Adipocyte (in vitro differentiated cells): ENCODE results near the gene TBL1X.
A peak's percentile ranks its signal among the peaks of the same experiment; 100 is the strongest.

Source experiments
- DNase-seq: peaks from one replicate; pipeline ENCODE4 v3.0.0-alpha.2; 2015; ENCODE audit warnings: low read depth
- H3K27me3 ChIP-seq: replicated peaks from 2 replicates; pipeline ENCODE4 v1.7.0; 2013; ENCODE audit warnings: mild to moderate bottlenecking, low read length, moderate library complexity; ENCODE audit not compliant: control insufficient read depth, insufficient read depth
- H3K36me3 ChIP-seq: 2 replicates; pipeline ENCODE4 v1.7.0; 2013; ENCODE audit warnings: low read length, mild to moderate bottlenecking, moderate library complexity; ENCODE audit not compliant: control insufficient read depth, insufficient read depth, severe bottlenecking
- H3K4me1 ChIP-seq: 2 replicates; pipeline ENCODE4 v1.7.0; 2013; ENCODE audit warnings: mild to moderate bottlenecking, low read length, moderate library complexity; ENCODE audit not compliant: control insufficient read depth, insufficient read depth
- H3K4me3 ChIP-seq: 2 replicates; pipeline ENCODE4 v1.7.0; 2013; ENCODE audit warnings: mild to moderate bottlenecking, low read length, moderate library complexity
- H3K9ac ChIP-seq: 2 replicates; pipeline ENCODE4 v1.7.0; 2013; ENCODE audit warnings: mild to moderate bottlenecking, low read length, moderate library complexity
- H3K9me3 ChIP-seq: 2 replicates; pipeline ENCODE4 v1.7.0; 2013; ENCODE audit warnings: mild to moderate bottlenecking, low read length, moderate library complexity; ENCODE audit not compliant: control insufficient read depth

TBL1X gene

DNA sequence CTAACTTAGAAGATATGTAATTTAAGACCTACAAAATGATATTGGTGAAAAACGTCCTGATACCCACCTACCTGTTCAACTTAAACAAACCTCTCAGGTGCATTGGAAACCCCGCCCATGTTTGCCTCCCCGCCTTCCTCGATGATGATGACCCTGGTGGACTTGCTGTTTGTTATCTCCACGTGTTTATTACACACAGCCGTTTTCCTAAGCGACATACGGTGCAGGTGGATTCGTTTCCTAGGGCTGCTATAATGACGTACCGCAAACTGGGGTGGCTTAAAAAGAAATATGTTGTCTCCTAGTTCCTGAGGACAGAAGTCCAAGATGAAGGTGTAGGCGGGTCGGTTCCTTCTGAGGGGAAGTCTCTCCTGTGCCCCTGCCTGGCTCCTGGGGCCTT, 190.1 kb downstream of the TBL1X start:
- Histone ChIP-seq H3K9ac (no peak overlapping the region), H3K27me3 (no peaks in the 10 kb centered on the region), H3K36me3 (no peaks in the 10 kb centered on the region), H3K4me1 (peaks cover 4% of the 10 kb centered on the region), H3K9me3 (no peaks in the 10 kb centered on the region), H3K4me3 (no peak overlapping the region)
- no peak for DNase-seq

DNA sequence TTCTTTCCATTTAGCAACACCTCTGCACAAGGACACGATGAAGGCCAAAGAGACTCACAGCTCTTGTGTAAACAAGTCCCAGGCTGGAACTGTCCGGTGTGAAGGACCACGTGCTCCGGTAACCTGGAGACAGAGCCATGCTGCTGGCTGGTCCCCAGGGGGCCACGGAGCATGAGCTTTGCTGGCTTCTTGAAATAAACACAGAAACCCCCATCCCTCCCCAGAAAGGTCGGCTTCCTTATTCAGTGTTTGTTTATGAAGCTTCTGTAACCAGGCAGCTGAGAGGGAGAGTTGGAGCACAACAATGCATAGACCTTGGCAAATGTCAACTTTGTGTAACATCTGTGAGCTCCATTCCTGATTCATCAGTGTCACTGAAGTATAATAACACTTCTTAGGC, 191.4 kb downstream of the TBL1X start:
- DNase-seq: no peak
- no peak overlapping the region for H3K4me3 ChIP-seq
- H3K9me3 ChIP-seq: no peaks in the 10 kb centered on the region
- H3K4me1 ChIP-seq: no peaks in the 10 kb centered on the region
- no peaks in the 10 kb centered on the region for H3K36me3 ChIP-seq
- H3K9ac ChIP-seq: no peak overlapping the region
- H3K27me3 ChIP-seq: no peaks in the 10 kb centered on the region

DNA sequence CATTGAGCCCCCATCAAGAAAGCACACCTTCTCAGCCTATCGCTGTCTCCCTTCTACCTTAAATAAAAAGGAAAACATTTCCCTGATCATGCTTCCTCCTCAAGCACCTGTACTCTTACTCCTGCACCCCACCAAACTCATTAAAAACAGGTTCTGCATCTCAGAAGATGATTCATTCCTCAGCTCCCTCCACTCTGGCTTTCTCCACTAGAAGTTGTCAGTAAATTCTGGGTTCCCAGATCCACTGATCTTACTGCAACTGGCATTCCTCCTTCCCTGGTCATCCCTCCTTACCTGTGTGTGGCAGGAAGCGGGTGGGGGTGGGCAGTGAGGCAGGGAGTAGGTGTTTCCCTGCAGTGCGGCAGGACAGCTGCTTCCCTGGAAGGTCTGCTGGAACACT, 192.0 kb downstream of the TBL1X start:
- Histone ChIP-seq H3K9ac (no peak overlapping the region), H3K9me3 (no peaks in the 10 kb centered on the region), H3K4me1 (no peaks in the 10 kb centered on the region), H3K27me3 (no peaks in the 10 kb centered on the region), H3K36me3 (no peaks in the 10 kb centered on the region), H3K4me3 (no peak overlapping the region)
- DNase-seq: no peak

DNA sequence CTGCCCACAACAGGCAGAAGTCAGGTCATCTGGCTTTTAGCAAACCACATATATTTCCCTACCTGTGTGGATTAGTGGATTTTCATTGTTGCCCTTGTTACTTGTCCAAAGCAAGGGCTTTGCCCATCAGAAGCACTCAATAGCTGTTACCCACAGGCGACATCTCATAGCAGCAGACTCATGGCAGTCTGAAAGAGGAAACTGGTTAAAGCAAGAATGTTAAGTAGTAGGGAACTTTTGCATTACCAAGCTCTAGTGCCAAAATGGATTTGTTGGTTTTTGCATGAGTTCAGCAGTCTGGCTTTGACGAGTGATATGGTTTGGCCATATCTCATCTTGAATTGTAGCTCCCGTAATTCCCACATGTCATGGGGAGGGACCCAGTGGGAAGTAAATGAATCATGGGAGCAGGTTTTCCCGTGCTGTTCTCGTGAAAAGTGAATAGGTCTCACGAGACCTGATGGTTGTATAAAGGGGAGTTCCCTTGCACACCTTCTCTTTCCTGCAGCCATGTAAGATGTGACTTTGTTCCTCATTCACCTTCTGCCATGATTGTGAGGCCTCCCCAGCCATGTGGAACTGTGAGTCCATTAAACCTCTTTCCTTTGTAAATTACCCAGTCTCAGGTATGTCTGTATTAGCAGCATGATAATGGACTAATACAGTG, 192.9 kb downstream of the TBL1X start:
- Histone ChIP-seq H3K27me3 (no peaks in the 10 kb centered on the region), H3K36me3 (no peaks in the 10 kb centered on the region), H3K4me1 (no peaks in the 10 kb centered on the region), H3K4me3 (no peak overlapping the region), H3K9me3 (no peaks in the 10 kb centered on the region), H3K9ac (no peak overlapping the region)
- no peak for DNase-seq

DNA sequence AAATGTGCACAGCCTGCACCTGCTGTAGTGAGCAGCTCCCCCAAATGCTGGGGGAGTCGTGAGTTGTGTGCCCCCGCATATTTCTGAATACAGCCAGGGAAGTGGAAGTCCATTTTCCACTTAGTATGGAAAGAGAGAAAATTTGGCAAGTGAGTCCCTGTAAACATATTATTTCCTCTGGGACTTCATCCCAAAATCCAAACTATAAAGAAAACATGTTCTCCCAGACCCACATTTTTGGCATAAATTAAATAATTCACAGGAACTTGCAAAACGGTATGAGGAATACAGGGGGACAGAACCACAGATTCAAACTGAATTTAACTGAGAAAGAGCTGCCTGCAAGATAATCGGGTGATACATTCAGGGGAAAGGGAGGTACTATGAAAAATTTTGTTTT, 193.6 kb downstream of the TBL1X start:
- H3K4me1 ChIP-seq: no peaks in the 10 kb centered on the region

DNA sequence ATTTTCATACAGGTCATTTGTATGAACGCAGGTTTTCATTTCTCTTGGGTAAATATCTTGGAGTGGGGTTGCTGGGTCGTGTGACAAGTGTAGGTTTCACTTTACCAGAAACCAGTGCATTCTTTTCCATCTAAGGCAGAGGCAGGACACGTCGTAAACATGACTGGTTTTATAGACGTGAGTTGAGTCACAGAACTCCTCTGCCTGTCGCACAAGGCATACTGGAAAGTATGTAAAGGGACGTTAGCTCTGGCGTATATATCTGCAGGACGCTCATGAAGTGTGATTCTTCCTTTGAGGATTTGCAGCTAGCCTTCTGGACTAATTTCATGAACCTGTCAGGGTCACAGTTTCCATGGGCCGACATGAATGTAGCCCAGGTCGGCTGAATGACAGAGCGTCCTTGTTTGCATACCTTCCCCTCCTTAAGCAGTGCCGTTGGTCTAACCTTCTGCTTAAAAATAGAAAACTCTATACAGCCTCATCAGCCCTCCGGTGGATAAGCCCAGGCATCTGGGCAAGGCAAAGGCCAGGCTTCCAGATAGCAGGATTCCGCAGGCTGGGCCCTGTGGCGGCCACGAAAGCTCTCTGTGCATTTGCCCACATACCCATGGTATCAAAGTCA, 194.8 kb downstream of the TBL1X start:
- no peaks in the 10 kb centered on the region for H3K9me3 ChIP-seq
- no peaks in the 10 kb centered on the region for H3K4me1 ChIP-seq
- no peaks in the 10 kb centered on the region for H3K27me3 ChIP-seq
- H3K36me3 ChIP-seq: no peaks in the 10 kb centered on the region
- no peak for DNase-seq
- no peak overlapping the region for H3K9ac ChIP-seq
- H3K4me3 ChIP-seq: no peak overlapping the region

More for the DNA sequence above, 193.6 kb downstream of the TBL1X start:
- no peaks in the 10 kb centered on the region for H3K36me3 ChIP-seq
- no peaks in the 10 kb centered on the region for H3K9me3 ChIP-seq
- DNase-seq: no peak
- H3K4me3 ChIP-seq: no peak overlapping the region
- H3K9ac ChIP-seq: no peak overlapping the region
- H3K27me3 ChIP-seq: no peaks in the 10 kb centered on the region

DNA sequence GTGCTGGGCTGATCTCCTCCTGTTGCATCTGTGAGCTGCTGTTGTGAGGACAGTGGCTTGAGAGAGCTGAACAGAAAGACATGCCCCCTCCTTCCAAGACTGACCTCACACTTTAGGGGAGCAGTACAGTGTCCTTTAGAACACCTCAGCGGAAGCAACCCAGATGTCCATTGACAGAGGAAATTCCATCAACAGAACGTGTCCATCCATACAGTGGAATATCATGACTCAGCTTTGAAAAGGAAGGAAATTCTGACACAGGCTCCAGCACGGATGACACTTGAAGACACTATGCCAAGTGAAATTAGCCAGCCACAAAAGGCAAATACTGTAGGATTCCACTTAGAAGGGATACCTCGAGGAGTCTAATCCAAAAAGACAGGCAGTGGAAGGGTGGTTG, 197.3 kb downstream of the TBL1X start:
- no peaks in the 10 kb centered on the region for H3K4me1 ChIP-seq
- H3K4me3 ChIP-seq: no peak overlapping the region
- no peaks in the 10 kb centered on the region for H3K36me3 ChIP-seq
- H3K9ac ChIP-seq: no peak overlapping the region
- DNase-seq: peak; percentile 33
- no peaks in the 10 kb centered on the region for H3K27me3 ChIP-seq
- no peaks in the 10 kb centered on the region for H3K9me3 ChIP-seq

DNA sequence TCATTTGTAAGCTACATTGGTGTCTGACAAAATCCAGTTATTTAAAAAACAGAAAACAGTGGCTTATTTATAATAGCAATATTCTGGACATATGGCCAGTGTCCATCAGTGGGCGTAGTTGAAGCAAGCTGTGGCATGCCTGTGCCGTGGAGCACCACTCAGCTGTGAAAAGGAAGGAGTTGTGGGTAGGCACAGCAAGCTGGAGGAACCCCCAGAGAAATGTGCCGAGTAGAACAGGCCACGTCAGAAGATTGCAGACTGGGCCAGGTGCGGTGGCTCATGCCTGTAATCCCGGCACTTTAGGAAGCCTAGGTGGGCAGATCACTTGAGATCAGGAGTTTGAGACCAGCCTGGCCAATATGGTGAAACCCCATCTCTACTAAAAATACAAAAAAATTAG, 198.4 kb downstream of the TBL1X start:
- no peak overlapping the region for H3K9ac ChIP-seq
- H3K4me3 ChIP-seq: no peak overlapping the region
- no peaks in the 10 kb centered on the region for H3K27me3 ChIP-seq
- no peaks in the 10 kb centered on the region for H3K4me1 ChIP-seq
- no peaks in the 10 kb centered on the region for H3K9me3 ChIP-seq
- H3K36me3 ChIP-seq: no peaks in the 10 kb centered on the region
- no peak for DNase-seq

DNA sequence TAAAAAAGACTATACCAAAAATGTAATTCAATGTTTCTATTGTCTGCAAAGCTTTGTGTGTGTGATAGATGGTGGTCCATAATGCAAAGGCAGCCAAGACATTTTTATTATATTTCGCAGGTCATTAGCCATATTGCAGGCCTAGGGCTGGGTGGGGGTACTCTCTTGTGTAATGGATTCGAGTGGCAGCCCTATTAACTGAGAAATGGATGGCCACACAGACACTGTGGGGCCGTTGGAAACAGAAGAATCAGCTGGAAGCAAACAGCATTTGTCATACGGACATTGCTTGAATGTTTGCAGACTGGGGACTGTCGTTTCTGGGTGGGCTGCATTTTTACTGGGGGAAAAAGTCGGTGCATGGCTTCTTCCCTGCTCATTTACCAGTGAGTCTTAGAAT, 199.4 kb downstream of the TBL1X start:
- Histone ChIP-seq H3K4me1 (no peaks in the 10 kb centered on the region), H3K9me3 (no peaks in the 10 kb centered on the region), H3K9ac (no peak overlapping the region), H3K27me3 (no peaks in the 10 kb centered on the region), H3K4me3 (no peak overlapping the region), H3K36me3 (no peaks in the 10 kb centered on the region)
- no peak for DNase-seq

DNA sequence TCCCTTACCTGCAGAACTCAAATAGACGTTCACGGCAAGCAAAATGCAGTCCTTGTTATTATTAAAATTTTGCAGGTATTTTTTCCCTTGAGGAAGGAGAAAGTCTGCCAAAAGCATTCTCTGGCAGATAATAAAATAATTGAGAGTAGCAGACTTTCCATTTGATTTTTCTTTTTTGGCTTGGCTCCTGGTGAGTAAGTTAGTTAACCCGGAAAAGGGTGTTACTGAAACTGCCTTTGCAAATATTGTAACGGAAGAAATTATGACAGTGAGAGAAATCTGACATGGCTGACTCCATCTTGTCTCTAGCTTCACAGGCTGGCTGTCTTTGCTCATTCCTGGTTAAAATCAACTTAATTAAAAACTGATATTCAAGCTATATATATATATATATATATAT, 200.3 kb downstream of the TBL1X start:
- no peak for DNase-seq
- no peaks in the 10 kb centered on the region for H3K4me1 ChIP-seq
- no peak overlapping the region for H3K4me3 ChIP-seq
- H3K27me3 ChIP-seq: no peaks in the 10 kb centered on the region
- no peaks in the 10 kb centered on the region for H3K36me3 ChIP-seq
- H3K9me3 ChIP-seq: no peaks in the 10 kb centered on the region
- H3K9ac ChIP-seq: no peak overlapping the region

DNA sequence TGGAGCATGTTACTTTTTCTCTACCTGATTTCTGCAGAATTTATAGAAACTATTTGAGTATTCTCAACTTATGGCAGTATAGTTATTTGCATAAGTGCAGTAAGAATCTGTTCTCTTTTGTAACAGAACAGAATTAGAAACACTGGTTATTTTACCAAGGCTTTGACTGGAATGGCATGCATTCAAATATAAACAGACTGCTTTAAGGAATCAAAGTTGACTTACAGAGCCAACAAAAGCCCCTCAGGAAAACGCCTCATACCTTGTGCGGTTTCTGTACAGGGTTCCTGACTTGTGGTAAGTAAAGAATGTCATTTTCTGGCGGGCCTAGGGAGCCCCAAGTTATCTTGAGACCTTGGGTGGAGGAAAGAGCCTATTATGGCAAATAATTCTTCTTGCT, 203.7 kb downstream of the TBL1X start:
- Histone ChIP-seq H3K9ac (no peak overlapping the region), H3K4me3 (no peak overlapping the region), H3K9me3 (no peaks in the 10 kb centered on the region), H3K27me3 (peaks cover 3% of the 10 kb centered on the region), H3K36me3 (no peaks in the 10 kb centered on the region), H3K4me1 (no peaks in the 10 kb centered on the region)
- DNase-seq: peak; percentile 68
